HG02852 (cell line): ENCODE results near the gene PPT1.

Experiments
- ATAC-seq: cut with Tn5 transposase; IDR thresholded peaks from one replicate; pipeline ENCODE4 v1.9.1; 2021; ENCODE audit warnings: mild to moderate bottlenecking, moderate library complexity; ENCODE audit not compliant: unreplicated experiment

The PPT1 gene

DNA sequence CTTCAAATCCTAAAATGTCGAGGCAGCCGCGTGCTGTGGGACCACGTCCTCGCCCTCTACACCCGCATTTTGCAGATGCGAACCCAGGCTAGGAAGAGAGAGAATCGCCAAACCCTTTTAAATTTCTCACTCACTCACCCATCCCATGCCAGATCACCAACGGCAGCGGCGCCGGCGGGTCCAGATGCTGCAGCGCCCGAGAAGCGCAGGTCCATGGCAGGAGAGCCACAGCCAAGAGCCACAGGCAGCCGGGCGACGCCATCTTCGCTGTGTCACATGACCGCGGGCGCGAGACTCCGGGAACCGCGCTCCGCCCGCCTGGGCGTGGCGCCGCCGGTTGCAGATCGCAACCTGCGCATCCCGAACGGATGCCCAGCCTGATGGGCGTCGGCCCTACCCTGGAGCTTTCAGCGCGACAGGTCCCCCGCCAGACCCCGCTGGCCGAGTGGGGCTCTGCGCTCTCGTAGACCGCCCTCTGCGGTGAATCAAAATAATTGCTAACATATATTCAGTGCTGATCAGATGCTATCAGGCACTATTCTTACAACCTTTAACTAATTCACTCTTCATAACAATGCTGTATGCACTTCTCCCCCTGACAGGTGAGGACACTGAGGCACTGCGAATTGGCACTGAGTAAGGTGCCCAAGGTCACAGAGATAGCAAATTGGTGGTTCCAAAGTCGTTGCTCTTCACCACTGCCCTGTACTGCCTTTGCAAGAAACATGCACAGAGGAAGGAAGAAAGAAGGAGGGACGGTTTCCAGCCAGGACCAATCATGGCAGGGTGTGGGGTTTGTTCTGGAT, at the start of gene PPT1:
PPT1 (minus strand) TSS at position 276 of the 806 bp plus-strand sequence; CDS start at position 262, 14 bp downstream.
- ATAC-seq = peak; percentile 88

DNA sequence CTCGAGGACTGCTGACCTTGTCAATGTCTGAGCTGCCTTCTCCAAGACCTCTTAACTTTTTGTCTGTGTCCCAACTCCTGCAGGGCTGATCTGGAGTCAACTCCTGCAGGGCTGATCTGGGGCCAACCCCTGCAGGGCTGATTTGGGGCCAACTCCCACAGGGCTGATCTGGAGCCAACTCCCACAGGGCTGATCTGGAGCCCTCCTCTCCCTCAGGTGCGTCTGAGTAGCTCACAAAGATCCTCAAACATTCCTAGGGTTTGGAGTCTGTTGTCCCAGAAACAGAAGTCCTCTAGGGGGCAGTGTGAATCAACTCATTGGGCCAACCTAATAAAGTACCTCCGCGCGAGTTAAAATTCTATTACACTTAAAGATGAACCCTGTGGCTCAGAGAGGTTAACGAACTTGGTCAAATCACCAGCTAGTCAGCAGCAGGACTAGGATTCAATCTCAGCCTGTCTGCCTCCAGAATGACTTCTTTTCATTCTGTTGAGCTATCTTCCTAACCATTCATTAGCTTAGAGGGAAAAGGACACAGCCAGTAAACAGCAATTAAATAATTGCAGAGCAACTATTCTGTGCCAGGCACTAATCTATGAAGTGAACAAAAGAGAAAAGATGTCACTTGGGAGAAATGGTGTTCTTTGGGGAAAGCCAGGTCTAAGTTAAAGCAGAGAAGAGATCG, 47.0 kb upstream of the PPT1 start:
- ATAC-seq = no peak

DNA sequence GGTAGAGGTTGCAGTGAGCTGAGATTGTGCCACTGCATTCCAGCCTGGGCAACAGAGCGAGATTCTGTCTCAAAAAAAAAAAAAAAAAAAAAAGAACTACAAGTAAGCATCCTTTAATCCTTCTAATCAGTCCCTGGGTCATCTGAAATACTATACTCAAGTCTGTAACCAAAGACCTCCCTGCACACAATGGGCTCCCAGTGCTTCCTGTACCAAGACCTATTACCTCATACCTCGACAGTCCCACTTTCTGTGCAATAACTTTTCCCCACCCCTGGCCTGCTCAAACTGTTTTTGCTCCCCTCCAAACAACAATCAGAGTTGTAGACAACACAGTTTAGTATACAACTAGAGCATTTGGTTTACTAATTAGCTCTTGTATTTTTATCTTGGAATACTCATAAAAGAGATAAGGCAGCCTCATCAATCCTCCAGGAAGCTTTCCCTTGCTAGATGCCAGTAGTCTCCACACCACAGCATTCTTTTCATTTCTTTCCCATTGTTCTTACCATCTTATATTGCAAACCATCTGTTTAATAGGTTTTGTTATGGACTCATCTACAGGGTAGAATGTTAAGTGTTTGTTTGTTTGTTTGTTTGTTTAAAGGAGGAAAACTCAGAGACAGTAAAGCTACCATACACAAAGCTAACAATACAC, 45.0 kb upstream of the PPT1 start:
- no peak for ATAC-seq

DNA sequence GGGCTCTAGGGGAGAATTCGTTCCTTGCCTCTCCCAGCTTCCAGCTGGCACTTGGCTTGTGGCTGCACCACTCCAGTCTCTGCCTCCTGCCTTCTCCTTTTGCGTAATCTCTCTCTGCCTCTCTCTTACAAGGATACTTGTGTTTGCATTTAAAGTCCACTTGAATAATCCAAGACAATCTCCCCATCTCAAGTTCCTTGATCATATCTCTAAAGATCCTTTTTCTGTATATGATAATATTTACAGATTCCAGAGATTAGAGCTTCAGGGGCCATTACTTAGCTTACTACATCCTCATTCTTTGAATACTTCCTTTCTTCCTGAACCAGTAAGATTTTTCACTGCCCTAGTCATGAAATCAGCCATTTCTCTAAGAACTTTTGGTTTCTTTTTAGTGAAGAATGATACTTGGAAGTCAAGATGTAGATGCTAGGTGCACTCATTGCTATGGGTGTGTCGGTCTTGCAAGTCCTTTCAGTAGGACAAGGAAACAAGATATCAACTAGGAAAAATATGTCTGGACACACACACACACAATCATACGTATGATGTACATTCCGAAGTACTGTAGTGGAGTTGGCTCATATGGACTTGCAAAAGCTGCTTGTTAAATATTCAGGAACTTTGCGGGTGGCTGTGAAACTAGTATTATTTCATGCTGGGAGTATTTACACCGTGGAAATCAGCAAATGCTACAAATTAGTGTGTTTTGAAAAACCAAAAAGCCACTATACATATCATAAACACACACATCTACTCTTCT, 43.3 kb upstream of the PPT1 start:
- ATAC-seq = no peak

DNA sequence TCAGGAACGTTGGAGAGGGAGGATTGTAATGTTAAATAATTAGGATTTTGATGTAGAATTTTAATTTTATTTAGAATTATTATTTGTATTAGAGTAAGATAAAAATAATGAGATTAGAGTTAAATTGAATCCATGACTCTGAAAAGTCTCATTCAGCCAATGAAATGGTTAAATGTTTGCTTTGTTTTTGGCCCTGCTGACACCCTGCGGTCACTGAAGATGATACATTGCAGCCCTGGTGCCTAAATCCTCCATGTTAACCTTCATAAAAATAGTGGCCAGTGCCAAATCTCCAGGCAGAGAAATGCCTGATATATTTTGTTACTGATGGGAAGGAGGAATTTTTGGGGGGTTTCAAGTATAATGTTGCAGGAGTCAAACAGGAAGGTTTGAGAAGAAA, 36.8 kb upstream of the PPT1 start:
- ATAC-seq = no peak

DNA sequence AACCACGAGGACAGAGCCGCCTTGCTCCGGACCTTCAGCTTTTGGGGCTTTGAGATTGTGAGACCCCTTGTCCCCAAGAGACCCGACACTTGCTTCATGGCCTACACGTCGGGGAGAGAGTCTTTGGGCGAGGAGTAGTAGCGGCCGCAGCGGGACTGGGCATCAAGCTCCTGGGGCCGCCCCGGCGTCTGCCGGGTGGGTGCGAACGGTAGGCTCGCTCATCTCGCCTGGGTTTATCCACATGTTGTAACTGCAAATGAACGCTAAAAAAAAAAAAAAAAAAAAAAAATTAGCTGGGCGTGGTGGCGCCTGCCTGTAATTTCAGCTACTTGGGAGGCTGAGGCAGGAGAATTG, 36.2 kb upstream of the PPT1 start:
- no peak for ATAC-seq

DNA sequence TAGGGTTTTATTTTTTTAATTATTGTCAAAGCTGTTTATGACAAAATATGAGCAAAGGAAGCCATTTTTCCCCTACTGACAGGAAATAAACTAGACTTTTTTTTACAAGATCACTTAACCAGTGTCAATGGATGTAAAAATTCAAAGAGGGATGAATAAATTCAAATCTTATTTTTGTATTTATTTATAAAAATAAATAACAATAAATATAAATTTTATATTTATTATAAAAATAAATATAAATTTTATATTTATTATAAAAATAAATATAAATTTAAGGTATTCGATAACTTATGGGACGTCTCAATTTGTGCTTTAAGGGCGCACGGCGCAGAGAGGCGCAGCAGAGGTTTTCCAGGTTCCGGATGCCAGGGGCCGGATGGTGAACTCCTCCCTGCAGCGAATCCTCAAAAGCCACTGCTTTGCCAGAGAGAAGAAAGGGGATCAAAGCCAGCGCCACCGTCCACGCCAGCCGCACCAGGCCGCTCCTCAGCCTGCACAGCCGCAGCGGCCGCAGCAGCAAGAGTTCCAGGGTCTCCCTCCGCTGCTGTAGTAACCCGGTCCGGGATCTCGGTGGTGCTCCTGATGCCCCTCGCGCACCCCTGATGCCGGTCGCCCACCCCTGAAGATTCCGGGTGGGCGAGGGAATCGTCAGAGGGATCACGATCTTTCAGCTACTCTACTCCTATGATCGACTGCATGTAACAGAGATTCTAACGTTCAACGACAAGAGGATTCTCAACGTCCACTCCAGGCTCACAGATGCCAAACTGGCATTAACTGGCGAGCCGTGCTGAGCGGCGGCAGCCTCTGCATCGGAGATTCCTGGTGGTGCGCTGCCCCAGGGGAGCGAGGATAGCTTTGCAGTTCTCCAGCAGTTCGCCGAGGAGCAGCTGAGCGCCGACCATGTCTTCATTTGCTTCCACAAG, 35.6 kb upstream of the PPT1 start:
- no peak for ATAC-seq

DNA sequence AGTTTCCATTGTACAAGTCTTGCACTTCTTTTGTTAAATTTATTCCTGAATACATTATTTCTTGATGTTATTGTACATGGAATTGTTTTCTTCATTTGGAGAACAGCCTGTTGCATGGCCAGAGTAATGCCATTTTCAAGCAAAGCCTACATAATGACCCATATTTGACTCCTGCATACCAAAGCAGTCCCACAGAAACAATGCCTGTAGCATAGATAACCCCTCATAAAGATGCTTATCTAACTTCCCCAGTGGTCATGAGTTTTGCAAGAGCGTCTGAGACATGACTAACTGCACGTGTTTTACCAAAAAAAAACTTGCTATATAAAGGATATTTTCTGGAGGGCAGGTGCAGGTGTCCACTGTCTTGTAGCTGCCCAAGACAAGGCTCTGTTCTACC, 33.8 kb upstream of the PPT1 start:
- ATAC-seq = no peak

DNA sequence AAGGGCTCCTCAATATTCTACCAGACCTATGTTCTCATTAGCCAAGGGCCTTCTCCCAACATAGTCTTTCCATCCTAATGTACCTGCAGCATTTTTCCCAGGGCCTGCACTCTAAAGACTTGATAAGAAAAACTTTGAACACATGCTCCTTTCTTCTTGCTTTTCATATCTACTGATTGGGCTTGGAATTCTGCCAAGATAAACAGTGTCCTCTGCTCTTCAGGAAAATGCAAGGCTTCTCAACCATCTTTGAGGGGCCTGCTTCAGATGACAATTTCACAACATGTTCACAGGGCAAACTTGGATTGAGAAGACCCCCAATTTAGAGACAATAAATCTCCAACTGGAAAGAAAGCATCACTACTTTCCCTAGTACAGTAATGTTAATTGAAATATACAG, 25.8 kb upstream of the PPT1 start:
- no peak for ATAC-seq

DNA sequence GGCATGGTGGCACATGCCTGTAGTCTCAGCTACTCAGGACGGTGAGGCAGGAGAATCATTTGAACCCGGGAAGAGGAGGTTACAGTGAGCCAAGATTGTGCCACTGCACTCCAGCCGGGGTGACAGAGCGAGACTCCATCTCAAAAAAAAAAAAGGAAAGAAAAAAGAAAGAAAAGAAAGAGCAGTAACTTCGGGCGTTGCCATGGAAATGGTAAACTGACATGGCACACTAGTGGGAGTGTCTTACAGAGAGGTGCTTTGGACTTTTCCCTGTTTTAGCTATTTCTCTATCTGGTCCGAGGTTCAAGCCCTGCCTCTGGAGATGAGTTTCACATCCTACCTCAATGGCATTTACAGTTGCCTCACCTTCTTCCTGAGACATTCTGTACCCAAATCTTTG, 23.1 kb upstream of the PPT1 start:
- ATAC-seq = no peak

DNA sequence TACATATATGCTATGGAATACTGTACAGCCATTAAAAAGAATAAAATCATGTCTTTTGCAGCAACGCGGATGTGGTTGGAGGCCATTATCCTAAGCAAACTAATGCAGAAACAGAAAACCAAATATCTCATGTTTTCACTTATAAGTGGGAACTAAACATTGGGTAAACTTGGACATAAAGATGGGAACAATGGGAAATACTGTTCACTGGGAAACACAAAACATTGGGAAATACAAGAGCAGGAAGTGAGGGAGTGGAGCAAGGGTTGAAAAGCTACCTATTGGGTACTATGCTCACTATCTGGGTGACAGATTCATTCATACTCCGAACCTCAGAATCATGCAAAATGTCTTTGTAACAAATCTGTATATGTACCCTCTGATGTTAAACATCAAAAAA, 17.3 kb upstream of the PPT1 start:
- ATAC-seq = no peak

DNA sequence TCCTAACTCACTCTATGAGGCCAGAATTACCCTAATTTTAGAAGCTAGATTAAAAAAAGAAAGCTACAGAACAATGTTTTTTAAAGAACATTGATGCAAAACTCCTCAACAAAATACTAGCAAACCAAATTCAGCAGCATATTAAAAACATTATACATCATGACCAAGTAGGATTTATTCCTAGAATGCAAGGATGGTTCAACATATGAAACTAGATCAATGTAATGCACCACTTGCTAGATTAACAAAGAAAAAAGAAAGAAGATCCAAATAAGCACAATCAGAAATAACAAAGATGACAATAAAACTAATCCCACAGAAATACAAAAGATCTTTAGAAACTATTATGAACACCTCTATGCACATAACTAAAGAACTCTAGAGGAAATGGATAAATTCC, 13.3 kb upstream of the PPT1 start:
- no peak for ATAC-seq

DNA sequence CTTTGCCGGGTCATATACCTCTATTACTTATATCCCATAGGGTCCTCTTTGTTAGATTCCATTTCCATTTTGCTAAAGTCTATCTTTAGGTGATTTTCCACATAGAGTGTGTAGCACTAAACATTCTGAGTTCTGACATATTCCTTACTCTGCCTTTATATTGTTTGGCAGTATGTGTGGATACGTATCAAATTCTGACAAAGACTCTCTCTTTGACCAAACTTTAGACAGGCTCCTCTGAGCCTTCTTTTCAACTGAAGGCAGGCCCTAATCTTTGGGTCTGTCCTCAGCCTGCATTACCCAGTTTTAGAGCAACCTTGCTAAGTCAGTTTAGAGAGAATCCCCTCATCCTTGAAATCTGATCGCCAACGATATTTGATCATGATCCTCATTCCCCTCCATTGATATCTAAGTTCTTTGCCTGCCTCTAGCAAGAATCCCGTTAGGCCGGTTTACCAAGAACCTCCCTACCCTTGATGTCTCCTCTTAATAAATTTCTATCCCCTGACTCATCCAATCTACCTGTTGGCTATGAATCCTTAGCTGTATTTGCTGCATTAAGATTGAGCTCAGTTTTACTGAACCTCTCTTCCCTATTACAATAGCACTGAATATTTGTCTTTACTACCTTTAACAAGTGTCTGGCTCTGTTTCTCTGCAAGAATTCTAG, 10.4 kb upstream of the PPT1 start:
- no peak for ATAC-seq

DNA sequence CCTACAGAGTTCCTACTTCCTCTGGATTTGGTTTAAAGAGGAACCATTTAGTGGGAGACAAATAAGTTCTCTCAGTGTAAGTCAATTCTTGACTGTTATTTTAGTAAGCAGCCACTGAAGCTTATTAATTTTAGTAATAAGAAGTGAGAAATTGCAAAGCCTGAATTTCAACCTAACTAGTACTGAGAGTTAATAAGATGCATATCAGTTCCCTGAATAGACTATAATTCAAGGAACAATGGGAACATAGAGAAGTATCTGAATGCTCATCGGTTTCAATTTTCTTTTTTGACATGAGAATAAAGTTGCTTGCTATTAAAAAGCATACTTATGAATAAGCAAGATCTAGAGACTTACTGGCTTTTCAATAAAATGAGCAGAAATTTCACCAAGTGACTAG, 8.0 kb upstream of the PPT1 start:
- no peak for ATAC-seq

DNA sequence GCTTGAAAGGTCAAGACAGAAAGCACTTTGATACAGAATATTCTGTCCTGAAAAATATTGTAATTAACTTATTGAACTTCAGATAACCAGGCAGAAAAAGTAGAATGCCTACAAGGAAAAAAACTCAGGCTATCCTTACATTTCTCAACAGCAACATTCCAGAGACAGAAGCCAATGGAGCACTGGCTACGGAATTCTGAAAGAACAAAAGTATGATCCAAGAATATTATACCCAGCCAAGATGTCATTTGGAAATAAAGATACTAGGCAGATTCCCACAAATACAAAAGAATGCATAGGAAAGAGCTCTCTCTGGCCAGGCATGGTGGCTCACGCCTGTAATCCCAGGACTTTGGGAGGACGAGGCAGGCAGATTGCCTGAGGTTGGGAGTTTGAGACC, 5.8 kb upstream of the PPT1 start:
- no peak for ATAC-seq

DNA sequence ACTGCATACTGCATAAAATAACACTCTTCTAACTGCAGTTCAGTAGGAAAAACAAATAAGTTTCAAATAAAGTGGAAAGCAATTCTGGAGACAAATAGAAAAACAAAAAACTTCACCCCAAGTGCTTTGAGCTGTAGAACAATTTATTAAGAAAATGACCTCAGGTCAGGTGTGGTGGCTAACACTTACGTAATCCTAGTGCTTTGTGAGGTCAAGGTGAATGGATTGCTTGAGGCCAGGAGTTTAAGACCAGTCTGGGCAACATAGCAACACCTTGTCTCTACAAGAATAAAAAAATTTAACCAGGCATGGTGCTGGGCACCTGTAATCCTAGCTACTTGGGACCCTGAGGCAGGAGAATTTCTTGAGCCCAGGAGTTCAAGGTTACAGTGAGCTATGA, 5.0 kb upstream of the PPT1 start:
- ATAC-seq = no peak

DNA sequence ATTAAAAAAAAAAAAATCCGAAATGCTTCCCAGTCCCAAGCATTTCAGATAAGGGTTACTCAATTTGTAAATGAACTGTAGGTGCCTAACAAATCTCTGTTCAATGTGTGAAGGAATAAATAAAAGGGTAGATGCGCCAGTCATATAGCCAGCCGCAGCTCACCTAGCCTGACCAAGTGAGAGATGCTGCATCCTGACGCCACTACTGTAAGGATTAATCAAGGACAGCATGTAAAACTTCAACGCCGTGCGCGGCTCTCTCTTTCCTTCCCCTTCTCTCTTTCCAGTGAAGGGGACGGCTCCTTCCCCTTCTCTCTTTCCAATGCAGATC, 441 bp downstream of the PPT1 start:
- peak; percentile 12 for ATAC-seq

DNA sequence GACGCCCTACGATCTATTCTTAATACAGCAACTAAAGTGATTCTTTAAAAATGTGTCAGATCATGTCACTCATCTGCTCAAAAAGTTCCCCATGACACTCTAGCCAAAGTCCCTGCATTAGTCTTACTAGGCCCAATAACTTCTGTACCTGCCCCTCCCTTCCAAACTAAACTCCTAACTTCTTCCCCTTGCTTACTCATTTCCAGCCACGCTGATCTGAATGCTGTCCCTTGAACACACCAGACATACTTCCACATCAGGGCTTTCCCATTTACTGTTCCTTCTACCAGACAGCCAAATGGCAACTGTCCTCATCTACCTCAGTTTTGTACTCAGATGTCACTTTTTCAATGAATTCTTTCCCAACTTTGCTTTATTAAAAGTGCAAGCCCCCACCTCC, 1.2 kb downstream of the PPT1 start:
- no peak for ATAC-seq

DNA sequence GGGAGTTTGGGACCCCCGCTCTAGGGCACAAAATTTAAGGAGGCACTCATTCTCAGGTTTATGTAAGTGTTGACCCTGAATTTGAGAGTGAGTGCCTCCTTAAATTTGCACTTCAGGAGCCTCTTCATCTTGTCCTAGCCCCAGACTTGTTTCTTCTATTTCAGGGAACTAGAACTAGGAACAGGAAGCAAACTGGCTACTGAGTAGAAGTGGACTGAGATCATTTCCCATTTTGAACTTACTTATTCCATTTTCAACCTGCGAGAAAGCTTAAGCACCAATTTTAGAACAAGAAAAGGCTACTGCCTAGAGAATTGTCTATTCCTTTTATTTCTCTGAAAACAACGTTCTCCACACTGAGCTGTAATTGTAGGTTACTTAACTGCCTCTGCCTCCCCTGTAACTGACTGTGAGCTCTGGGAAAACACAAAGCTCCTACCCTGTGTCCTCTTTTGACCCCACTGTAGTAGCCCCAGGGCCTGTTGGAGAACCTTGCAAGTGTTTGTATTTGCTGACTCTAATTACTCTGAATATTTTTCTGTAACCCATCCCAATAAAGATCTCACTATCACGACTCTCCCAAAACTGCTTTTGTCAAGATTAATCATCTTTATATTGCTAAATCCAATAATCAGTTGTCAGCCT, 2.5 kb downstream of the PPT1 start:
- ATAC-seq = no peak
